GM23248 (cell line): ENCODE measurements around the gene TNFRSF21. TPM values are rescaled to one million over a fixed set of nuclear protein-coding genes. Genes with fewer than 3 reads are reported as not detected.

Experiments used
- DNase-seq: peaks from one replicate; pipeline ENCODE4 v3.0.0-alpha.2; 2015
- H2AFZ ChIP-seq: fragments of 200-600 bp; sonication (generic); 2 replicates; pipeline ENCODE4 v1.6.1; 2016; ENCODE audit warnings: antibody characterized with exemption
- H3F3A ChIP-seq: fragments of 200-600 bp; sonication (generic); 2 replicates; pipeline ENCODE4 v1.6.1; 2016; ENCODE audit warnings: mild to moderate bottlenecking, antibody characterized with exemption, mixed run types; ENCODE audit not compliant: insufficient read depth
- H3K27ac ChIP-seq: fragments of 200-600 bp; sonication (generic); 2 replicates; pipeline ENCODE4 v1.5.1; 2016; ENCODE audit warnings: mild to moderate bottlenecking
- H3K27me3 ChIP-seq: fragments of 200-600 bp; sonication (generic); replicated peaks from 2 replicates; pipeline ENCODE4 v1.6.1; 2016; ENCODE audit warnings: mild to moderate bottlenecking; ENCODE audit not compliant: insufficient read depth
- H3K36me3 ChIP-seq: fragments of 200-600 bp; sonication (generic); 2 replicates; pipeline ENCODE4 v1.6.1; 2016; ENCODE audit warnings: low read depth, mild to moderate bottlenecking
- H3K4me1 ChIP-seq: fragments of 200-600 bp; sonication (generic); 2 replicates; pipeline ENCODE4 v1.6.1; 2016; ENCODE audit warnings: mild to moderate bottlenecking; ENCODE audit not compliant: insufficient read depth
- H3K4me2 ChIP-seq: fragments of 200-600 bp; sonication (generic); one replicate; pipeline ENCODE4 v1.6.1; 2016; ENCODE audit warnings: mild to moderate bottlenecking; ENCODE audit not compliant: unreplicated experiment
- H3K4me3 ChIP-seq: fragments of 200-600 bp; sonication (generic); 2 replicates; pipeline ENCODE4 v1.5.1; 2016; ENCODE audit warnings: mild to moderate bottlenecking
- H3K79me2 ChIP-seq: fragments of 200-600 bp; sonication (generic); 2 replicates; pipeline ENCODE4 v1.6.1; 2016; ENCODE audit warnings: mild to moderate bottlenecking; ENCODE audit not compliant: insufficient read depth
- H3K9ac ChIP-seq: fragments of 200-600 bp; sonication (generic); 2 replicates; pipeline ENCODE4 v1.6.1; 2016; ENCODE audit warnings: mild to moderate bottlenecking
- H3K9me2 ChIP-seq: fragments of 200-600 bp; sonication (generic); 2 replicates; pipeline ENCODE4 v1.6.1; 2016; ENCODE audit warnings: mixed run types, mild to moderate bottlenecking, moderate library complexity; ENCODE audit not compliant: insufficient read depth
- H3K9me3 ChIP-seq: fragments of 200-600 bp; sonication (generic); one replicate; pipeline ENCODE4 v1.6.1; 2017; ENCODE audit warnings: low read depth
- H4K20me1 ChIP-seq: fragments of 200-600 bp; sonication (generic); 2 replicates; pipeline ENCODE4 v1.6.0; 2016; ENCODE audit not compliant: insufficient read depth
- EZH2 ChIP-seq: fragments of 200-600 bp; sonication (generic); IDR thresholded peaks from 2 replicates; pipeline ENCODE4 v1.6.1; 2018; ENCODE audit warnings: antibody characterized with exemption, mild to moderate bottlenecking; ENCODE audit not compliant: insufficient read depth, poor library complexity, severe bottlenecking
- EZH2phosphoT487 ChIP-seq: fragments of 200-600 bp; sonication (generic); IDR thresholded peaks from 2 replicates; pipeline ENCODE4 v1.6.1; 2018; ENCODE audit warnings: antibody characterized with exemption, moderate library complexity, mild to moderate bottlenecking, low read depth; ENCODE audit not compliant: insufficient read depth
- WGBS, 2 experiments: methylation state at CpG; one replicate each; pipeline ENCODE4 v1.1.6; 2015 to 2017; ENCODE audit warnings: low lambda C conversion rate in 2 of 2, low coverage in 1 of 2; ENCODE audit errors: missing lambda C conversion rate in 2 of 2; 5-methylcytosine and 5-hydroxymethylcytosine counted together
- in situ Hi-C: fragments of 300-500 bp; cut with MboI; formaldehyde crosslinking; loops from 2 replicates; pipeline ENCODE4 v1.15.0; 2020
- polyA plus RNA-seq: library from polyadenylated mRNA; unstranded; fragments of >200 nt; fragmentation: Nextera tagmentation; extraction: Ambion mirVana; gene quantifications from 2 replicates; pipeline ENCODE4 v1.2.1, GENCODE V29; 2016
- total RNA-seq: library from RNA; depleted of rRNA; stranded (reverse); fragments of >200 nt; shearing (Covaris generic); gene quantifications from 2 replicates; pipeline ENCODE4 v1.2.3, GENCODE V29; 2014

TNFRSF21 gene
- total and polyA plus RNA-seq, 2 experiments from 2014 or later: 3.9 to 8.4 TPM

DNA sequence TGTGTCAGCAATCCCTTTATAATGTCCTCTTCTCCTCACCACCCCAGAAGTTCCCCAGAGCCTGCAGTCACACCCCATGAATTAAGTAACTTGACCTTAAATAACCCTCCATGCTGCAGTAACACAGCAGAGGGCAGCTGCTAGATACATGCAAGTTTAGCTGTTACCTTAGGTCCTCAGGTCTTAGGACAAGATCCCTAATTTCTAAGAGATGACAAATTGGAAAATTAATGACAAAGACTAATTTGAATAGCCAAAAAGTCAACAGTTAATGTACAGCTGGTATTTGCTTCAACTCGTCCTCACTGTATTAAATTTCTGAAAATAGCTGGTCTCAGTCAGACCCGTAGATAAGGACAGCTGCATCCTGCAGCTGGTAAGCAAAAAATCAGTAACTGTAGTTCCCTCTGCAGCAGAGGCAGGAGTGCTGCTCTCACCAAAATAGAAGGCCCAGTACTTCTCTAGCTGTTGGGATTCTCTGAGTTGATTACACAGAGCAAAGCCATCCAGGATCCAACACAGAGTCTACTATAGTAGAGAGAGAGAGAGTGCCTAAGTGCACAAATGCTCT, 62.4 kb downstream of the TNFRSF21 start:
- TF ChIP-seq EZH2phosphoT487 (no peak), EZH2 (no peak)
- no peaks in the 10 kb centered on the region for H3F3A ChIP-seq
- H3K36me3 ChIP-seq: no peaks in the 10 kb centered on the region
- no peaks in the 10 kb centered on the region for H3K27me3 ChIP-seq
- in situ Hi-C loops: no loop called here
- H3K4me3 ChIP-seq: no peak overlapping the region
- H3K9ac ChIP-seq: no peak overlapping the region
- H3K9me3 ChIP-seq: no peaks in the 10 kb centered on the region
- H4K20me1 ChIP-seq: no peaks in the 10 kb centered on the region
- H3K79me2 ChIP-seq: no peaks in the 10 kb centered on the region
- H3K27ac ChIP-seq: no peak overlapping the region
- peaks cover 6% of the 10 kb centered on the region; the same call in 1 of the 2 replicates for H3K4me1 ChIP-seq
- peak; percentile 21 for DNase-seq
- no peak overlapping the region for H2AFZ ChIP-seq
- H3K4me2 ChIP-seq: no peak overlapping the region
- 7 to 11% methylated on average over 2 of the region's 2 CpGs for WGBS, 2 experiments
- no peaks in the 10 kb centered on the region for H3K9me2 ChIP-seq

DNA sequence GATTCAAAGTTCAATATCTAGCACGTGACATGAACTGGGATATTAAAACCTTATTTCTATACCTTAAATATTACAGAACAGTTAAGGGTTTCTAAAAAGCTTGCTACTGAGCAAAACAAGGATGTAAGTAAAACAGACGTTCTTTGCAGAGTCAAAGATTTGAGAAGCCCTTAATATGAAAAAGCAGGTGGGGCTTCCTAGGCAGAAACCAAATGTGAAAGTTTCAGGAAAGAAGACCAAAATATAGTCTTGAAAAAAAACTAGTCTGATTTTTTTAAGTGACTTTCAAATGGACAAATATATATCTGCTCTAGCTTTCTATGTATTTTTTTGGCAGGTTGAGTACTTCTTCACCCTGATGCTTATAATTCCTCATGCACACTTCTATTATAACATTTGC, 63.2 kb downstream of the TNFRSF21 start:
- Histone ChIP-seq H3K36me3 (no peaks in the 10 kb centered on the region), H3K9me3 (no peaks in the 10 kb centered on the region), H3K4me3 (no peak overlapping the region), H3K27ac (no peak overlapping the region), H3K9ac (no peak overlapping the region), H3K4me2 (no peak overlapping the region), H3F3A (no peaks in the 10 kb centered on the region), H3K4me1 (peaks cover 6% of the 10 kb centered on the region; the same call in 1 of the 2 replicates), H3K9me2 (no peaks in the 10 kb centered on the region), H4K20me1 (no peaks in the 10 kb centered on the region), H2AFZ (no peak overlapping the region), H3K27me3 (no peaks in the 10 kb centered on the region), H3K79me2 (no peaks in the 10 kb centered on the region)
- 30 to 35% methylated on average over 2 of the region's 2 CpGs for WGBS, 2 experiments
- no peak for DNase-seq
- in situ Hi-C loops: no loop called here
- no peak for TF ChIP-seq EZH2phosphoT487
- no peak for TF ChIP-seq EZH2

DNA sequence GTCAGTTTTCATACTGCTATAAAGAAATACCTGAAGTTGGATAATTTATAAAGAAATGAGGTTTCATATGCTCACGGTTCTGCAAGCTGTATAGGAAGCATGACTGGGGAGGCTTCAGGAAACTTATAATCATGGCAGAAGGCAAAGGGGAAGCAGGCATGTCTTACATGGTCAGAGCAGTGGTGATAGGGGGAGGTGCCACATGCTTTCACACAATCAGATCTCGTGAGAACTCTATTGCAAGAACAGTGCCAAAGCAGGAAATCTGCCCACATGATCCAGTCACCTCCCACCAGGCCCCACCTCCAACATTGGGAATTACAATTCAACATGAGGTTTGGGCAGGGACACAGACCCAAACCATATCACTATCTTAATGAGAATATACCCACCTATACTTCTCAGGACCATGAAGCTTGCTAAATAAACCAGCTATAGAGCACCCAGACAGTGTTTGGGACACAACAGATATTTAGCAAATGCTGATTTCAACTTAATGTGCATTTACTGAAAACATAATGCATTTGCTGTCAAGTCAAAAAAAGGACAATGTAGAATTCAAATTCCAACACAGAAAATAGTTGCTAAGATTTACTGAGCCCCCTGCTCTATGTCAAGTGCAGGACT, 63.8 kb downstream of the TNFRSF21 start:
- Histone ChIP-seq H3K9me3 (no peaks in the 10 kb centered on the region), H2AFZ (no peak overlapping the region), H3K4me1 (peaks cover 6% of the 10 kb centered on the region; the same call in 1 of the 2 replicates), H4K20me1 (no peaks in the 10 kb centered on the region), H3K79me2 (no peaks in the 10 kb centered on the region), H3K36me3 (no peaks in the 10 kb centered on the region), H3K4me3 (no peak overlapping the region), H3F3A (no peaks in the 10 kb centered on the region), H3K27me3 (no peaks in the 10 kb centered on the region), H3K9ac (no peak overlapping the region), H3K27ac (no peak overlapping the region), H3K4me2 (no peak overlapping the region), H3K9me2 (no peaks in the 10 kb centered on the region)
- 23 to 26% methylated on average over 2 of the region's 2 CpGs for WGBS, 2 experiments
- in situ Hi-C loops: no loop called here
- no peak for DNase-seq
- no peak for TF ChIP-seq EZH2
- TF ChIP-seq EZH2phosphoT487: no peak

DNA sequence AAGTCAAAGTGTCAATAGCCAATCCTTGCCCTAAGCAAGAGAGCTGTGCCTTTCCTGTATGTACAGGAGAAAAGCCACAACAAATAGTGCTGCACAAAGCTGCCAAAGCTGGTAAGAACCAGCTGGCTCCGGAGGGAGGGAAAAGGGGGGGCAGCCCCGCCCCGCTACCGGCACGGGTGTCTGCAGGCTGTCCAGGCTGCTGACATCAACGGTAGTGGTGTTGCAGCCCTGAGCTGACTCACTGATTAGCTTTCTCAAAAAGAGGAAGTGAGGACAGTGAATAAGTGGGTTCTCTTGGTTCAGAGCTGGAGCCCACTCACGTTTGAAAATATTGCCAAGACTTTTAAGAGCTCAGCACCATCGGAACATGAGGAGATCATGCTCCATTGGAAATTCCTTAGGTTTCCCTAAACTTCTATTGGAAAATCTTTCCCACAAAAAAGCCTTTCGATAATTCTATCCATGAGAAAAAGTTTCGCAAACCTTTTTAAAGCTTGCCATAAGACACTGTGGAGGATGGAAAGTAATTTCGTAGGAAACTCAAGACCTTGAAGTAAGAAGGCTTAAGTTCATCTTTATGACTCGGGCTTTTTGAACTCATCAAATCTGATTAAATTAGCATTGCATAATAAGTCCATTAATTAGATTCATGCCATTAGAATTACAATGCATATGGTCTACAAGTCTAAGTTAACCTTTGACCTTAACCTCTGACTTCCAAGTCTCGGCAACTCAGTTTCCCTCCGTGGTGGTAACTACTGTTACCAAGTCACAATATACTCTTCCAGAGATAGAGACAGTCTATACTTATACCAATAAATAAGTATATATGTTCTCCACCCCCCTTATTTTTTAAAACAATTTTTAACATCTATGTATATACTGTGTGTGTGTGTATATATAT, 67.0 kb downstream of the TNFRSF21 start:
- Histone ChIP-seq H3K9me3 (no peaks in the 10 kb centered on the region), H3K9me2 (no peaks in the 10 kb centered on the region), H3K4me2 (no peak overlapping the region), H3K9ac (peak overlapping the region; percentile 54), H3K27me3 (no peaks in the 10 kb centered on the region), H3K27ac (peak overlapping the region; percentile 54), H3K79me2 (no peaks in the 10 kb centered on the region), H2AFZ (peak overlapping the region; percentile 57), H3F3A (no peaks in the 10 kb centered on the region), H3K4me1 (peaks cover 6% of the 10 kb centered on the region; the same call in 1 of the 2 replicates), H4K20me1 (no peaks in the 10 kb centered on the region), H3K36me3 (no peaks in the 10 kb centered on the region), H3K4me3 (no peak overlapping the region)
- WGBS, 2 experiments: 45 to 46% methylated on average over 14 of the region's 14 CpGs
- DNase-seq: peak; percentile 77
- TF ChIP-seq EZH2phosphoT487 (no peak), EZH2 (no peak)
- in situ Hi-C loops: no loop called here
